Midbrain (tissue), 1 donor: ENCODE data around the gene FAT1.

Experiments used
- DNase-seq: peaks from one replicate; lab custom pipeline; 2025; lab: John Stamatoyannopoulos, UW

The FAT1 gene

GRCh38 chr4:186725469-186726425, 2.1 kb upstream of the FAT1 start:
- peak; percentile 79 for DNase-seq

- no peak for DNase-seq
Observed at GRCh38 chr4:186724864-186725468, 1.3 kb upstream of the FAT1 start.

GRCh38 chr4:186724058-186724863, 605 bp upstream of the FAT1 start:
- peak; percentile 66 for DNase-seq

GRCh38 chr4:186722796-186723291, 812 bp downstream of the FAT1 start:
- DNase-seq, result peak; percentile 37

- no peak for DNase-seq
Observed at GRCh38 chr4:186719925-186720694, 3.5 kb downstream of the FAT1 start.

- no peak for DNase-seq
Observed at GRCh38 chr4:186717556-186717955, 6.1 kb downstream of the FAT1 start.

GRCh38 chr4:186715077-186715476, 8.6 kb downstream of the FAT1 start:
- DNase-seq, result no peak

GRCh38 chr4:186714006-186714675, 9.5 kb downstream of the FAT1 start:
- DNase-seq, result no peak

- no peak for DNase-seq
Observed at GRCh38 chr4:186712690-186713089, 11.0 kb downstream of the FAT1 start.

- no peak for DNase-seq
Observed at GRCh38 chr4:186710521-186711119, 13.0 kb downstream of the FAT1 start.

GRCh38 chr4:186709517-186709916, 14.1 kb downstream of the FAT1 start:
- no peak for DNase-seq

- no peak for DNase-seq
Observed at GRCh38 chr4:186708554-186708953, 15.1 kb downstream of the FAT1 start.

- no peak for DNase-seq
Observed at GRCh38 chr4:186707996-186708395, 15.7 kb downstream of the FAT1 start.

GRCh38 chr4:186707574-186707973, 16.1 kb downstream of the FAT1 start:
- DNase-seq, result no peak

- no peak for DNase-seq
Observed at GRCh38 chr4:186704057-186704456, 19.6 kb downstream of the FAT1 start.

GRCh38 chr4:186703510-186703909, 20.1 kb downstream of the FAT1 start:
- DNase-seq, result no peak

- DNase-seq, result no peak
Observed at GRCh38 chr4:186702940-186703339, 20.7 kb downstream of the FAT1 start.

GRCh38 chr4:186702297-186702696, 21.4 kb downstream of the FAT1 start:
- no peak for DNase-seq

GRCh38 chr4:186701788-186702187, 21.9 kb downstream of the FAT1 start:
- DNase-seq, result no peak

GRCh38 chr4:186701273-186701672, 22.4 kb downstream of the FAT1 start:
- DNase-seq, result peak; percentile 49
